Measurements from ENCODE around the gene MCTP1. TPM values are rescaled to one million over a fixed set of nuclear protein-coding genes. Genes with fewer than 3 reads are reported as not detected.

Gene MCTP1
- total RNA-seq, 4 donors from 2014 or later = 5.7 to 33.5 (median 17.4) TPM

DNA sequence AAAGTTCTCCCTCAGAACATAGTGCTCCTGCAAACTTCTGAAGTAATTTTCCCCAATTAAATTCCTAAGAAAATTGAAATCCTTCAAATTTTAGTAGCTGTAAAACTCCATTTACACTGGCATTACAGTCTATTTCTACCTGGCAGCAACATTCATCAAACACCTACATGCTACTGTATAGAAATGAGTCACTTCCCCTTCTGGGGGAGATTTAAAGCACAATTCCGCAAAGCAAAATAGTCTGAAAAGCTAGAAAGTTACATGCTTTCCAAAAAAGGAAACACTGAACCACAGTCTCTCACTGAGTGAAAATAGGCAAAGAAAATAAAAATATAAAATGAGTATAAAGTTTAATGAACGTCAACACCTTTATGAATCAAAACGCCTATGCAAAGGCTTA lies 43.3 kb downstream of the MCTP1 start:
- intact Hi-C loops (cut with DNase I) = no loop called here
- Histone ChIP-seq H3K4me1 (no peaks in the 10 kb centered on the region), H3K9me3 (no peaks in the 10 kb centered on the region), H3K27ac (no peak overlapping the region), H3K4me3 (replicated peaks in 1 of 3) (no peak overlapping the region), H3K36me3 (no peaks in the 10 kb centered on the region), H3K27me3 (no peaks in the 10 kb centered on the region)
- 74 to 76% methylated on average over 3 of the region's 3 CpGs for WGBS, 2 donors
- DNase-seq = no peak
- TF ChIP-seq, protein P1, sequence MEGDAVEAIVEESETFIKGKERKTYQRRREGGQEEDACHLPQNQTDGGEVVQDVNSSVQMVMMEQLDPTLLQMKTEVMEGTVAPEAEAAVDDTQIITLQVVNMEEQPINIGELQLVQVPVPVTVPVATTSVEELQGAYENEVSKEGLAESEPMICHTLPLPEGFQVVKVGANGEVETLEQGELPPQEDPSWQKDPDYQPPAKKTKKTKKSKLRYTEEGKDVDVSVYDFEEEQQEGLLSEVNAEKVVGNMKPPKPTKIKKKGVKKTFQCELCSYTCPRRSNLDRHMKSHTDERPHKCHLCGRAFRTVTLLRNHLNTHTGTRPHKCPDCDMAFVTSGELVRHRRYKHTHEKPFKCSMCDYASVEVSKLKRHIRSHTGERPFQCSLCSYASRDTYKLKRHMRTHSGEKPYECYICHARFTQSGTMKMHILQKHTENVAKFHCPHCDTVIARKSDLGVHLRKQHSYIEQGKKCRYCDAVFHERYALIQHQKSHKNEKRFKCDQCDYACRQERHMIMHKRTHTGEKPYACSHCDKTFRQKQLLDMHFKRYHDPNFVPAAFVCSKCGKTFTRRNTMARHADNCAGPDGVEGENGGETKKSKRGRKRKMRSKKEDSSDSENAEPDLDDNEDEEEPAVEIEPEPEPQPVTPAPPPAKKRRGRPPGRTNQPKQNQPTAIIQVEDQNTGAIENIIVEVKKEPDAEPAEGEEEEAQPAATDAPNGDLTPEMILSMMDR (IDR thresholded peaks at IDR 0.05) = no peak
- no peak for TF ChIP-seq POLR2A (IDR thresholded peaks at IDR 0.05)

DNA sequence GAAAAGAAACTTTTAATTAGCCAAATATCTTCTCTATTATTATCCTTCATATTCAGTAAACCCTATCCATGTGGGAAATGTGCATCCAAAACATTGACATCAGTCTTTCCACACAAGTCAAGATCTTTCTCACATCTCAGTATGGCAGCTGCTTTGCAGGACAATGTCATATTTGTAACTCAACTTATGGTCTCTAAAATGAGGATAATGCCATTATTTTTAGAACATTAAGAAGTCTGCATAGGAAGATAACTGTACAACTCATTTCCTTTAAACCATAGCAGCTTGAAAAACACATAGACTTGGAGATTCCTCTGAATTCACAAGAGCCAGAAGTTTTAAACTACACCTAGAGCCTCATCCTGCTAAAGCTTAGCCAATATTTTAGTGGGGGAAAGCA lies 43.7 kb downstream of the MCTP1 start:
- no peaks in the 10 kb centered on the region for H3K4me1 ChIP-seq
- no peak for DNase-seq
- no peaks in the 10 kb centered on the region for H3K36me3 ChIP-seq
- intact Hi-C loops (cut with DNase I) = no loop called here
- no peak overlapping the region for H3K4me3 ChIP-seq (replicated peaks in 1 of 3)
- no peaks in the 10 kb centered on the region for H3K27me3 ChIP-seq
- no peak for TF ChIP-seq POLR2A (IDR thresholded peaks at IDR 0.05)
- TF ChIP-seq, protein P1 (IDR thresholded peaks at IDR 0.05) = no peak
- H3K9me3 ChIP-seq = no peaks in the 10 kb centered on the region
- H3K27ac ChIP-seq = no peak overlapping the region

DNA sequence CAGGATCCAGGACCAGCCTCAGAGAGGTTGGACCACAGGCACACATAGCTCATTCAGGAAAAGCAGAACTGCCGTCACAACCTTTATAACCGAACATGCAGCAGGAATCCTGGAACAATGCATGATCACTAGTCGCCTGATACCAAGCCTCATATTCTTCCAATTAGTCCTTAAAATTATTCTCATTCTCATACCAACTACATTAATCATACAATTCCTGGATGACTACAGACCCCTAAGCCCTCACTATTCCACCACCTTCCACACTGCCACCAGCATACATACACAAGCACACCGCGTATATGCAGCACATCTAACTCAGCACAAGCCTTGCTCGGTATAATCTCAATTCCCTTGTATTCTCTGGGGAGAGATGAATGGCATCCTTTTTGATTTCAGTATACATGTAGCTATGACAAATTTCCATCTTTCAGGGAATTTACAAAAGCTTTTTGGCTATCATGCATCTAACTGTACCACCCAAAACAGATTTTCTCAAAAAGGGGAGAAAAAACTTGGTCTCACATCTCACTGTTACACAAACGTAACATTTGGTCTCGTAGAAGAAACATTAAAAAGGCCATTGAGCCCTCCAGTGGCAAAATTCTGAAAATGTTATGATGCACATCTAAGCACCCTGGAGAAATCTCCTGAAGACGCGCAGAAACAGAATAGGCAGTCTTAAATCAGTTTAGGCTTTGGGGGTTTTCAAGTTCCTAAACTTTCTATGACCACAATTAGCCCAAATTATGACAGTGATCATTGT lies 46.2 kb downstream of the MCTP1 start:
- intact Hi-C loops (cut with DNase I) = no loop called here
- no peak overlapping the region for H3K4me3 ChIP-seq (replicated peaks in 1 of 3)

DNA sequence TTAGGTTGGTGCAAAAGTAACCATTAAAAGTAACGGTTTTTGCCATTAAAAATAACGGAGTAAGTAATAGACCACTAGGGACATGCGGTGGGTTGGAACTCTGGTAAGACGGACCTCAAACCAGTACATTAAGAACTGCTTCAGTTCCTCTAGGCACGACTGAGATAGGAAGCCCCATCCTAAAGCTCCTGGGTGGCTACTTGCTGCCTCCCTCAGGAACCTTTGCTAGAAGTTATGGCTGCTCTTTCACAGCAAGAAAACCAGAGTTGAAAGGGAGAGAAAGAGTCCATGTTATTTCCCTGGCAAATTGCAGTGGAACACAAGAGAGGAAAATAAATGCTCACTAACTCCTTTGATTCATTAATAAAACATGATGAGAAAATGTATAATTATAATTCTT lies 47.6 kb downstream of the MCTP1 start:
- WGBS, 2 donors = 79 to 83% methylated on average over 5 of the region's 5 CpGs
- intact Hi-C loops (cut with DNase I) = no loop called here
- H3K4me1 ChIP-seq = no peaks in the 10 kb centered on the region
- no peak for DNase-seq
- no peak overlapping the region for H3K27ac ChIP-seq
- H3K36me3 ChIP-seq = no peaks in the 10 kb centered on the region
- H3K27me3 ChIP-seq = no peaks in the 10 kb centered on the region
- no peaks in the 10 kb centered on the region for H3K9me3 ChIP-seq
- no peak for TF ChIP-seq POLR2A (IDR thresholded peaks at IDR 0.05)
- TF ChIP-seq, protein P1 (IDR thresholded peaks at IDR 0.05) = no peak
- no peak overlapping the region for H3K4me3 ChIP-seq (replicated peaks in 1 of 3)

More for the DNA sequence above, 46.2 kb downstream of the MCTP1 start:
- no peaks in the 10 kb centered on the region for H3K9me3 ChIP-seq
- no peaks in the 10 kb centered on the region for H3K4me1 ChIP-seq
- H3K27me3 ChIP-seq = no peaks in the 10 kb centered on the region
- TF ChIP-seq POLR2A (IDR thresholded peaks at IDR 0.05) = no peak
- TF ChIP-seq, protein P1 (IDR thresholded peaks at IDR 0.05) = peak in 1 of 6 experiments; percentile 16
- 59 to 65% methylated on average over 10 of the region's 10 CpGs for WGBS, 2 donors
- no peak for DNase-seq
- H3K36me3 ChIP-seq = no peaks in the 10 kb centered on the region
- no peak overlapping the region for H3K27ac ChIP-seq

DNA sequence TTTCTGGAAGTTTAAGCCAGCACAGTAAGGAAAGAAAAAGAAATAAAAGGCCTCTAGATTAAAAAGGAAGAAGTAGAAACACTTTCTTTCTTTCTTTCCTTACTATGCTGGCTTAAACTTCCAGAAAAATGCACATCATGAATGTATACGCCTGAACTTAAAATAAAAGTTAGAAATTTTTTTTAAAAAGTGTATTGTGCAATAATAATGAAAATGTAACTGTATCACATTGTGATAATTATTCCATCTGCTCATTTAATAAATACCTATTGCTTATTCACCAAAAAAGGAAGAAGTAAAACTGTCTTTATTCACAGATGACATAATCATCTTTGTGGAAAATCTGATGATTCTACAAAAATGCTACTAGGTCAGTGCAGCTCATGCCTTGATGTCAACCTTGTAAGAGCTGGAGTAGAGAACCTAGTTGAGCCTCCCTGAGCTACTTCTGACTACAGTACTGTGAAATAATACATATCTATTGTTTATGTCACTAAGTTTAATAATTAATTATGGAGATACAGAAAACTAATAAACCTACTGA lies 49.4 kb downstream of the MCTP1 start:
- Histone ChIP-seq H3K27me3 (no peaks in the 10 kb centered on the region), H3K4me1 (no peaks in the 10 kb centered on the region), H3K27ac (no peak overlapping the region), H3K9me3 (no peaks in the 10 kb centered on the region), H3K36me3 (no peaks in the 10 kb centered on the region), H3K4me3 (replicated peaks in 1 of 3) (no peak overlapping the region)
- intact Hi-C loops (cut with DNase I) = no loop called here
- WGBS, 2 donors = 91 to 93% methylated on average over 1 of the region's 1 CpG
- DNase-seq = no peak
- no peak for TF ChIP-seq POLR2A (IDR thresholded peaks at IDR 0.05)
- TF ChIP-seq, protein P1 (IDR thresholded peaks at IDR 0.05) = no peak
